HCT116 (cell line): ENCODE results near the gene GRB2. TPM values are rescaled to one million over a fixed set of nuclear protein-coding genes. Genes with fewer than 3 reads are reported as not detected.

Experiments used
- ATAC-seq: fragments of 200-7000 bp; cut with Tn5 transposase; 2 replicates; pipeline ENCODE4 v1.9.1; 2020; ENCODE audit warnings: mild to moderate bottlenecking, moderate library complexity
- BruUV-seq: library from RNA; stranded (reverse); fragments of 400-500 nt; replicated peaks from 2 replicates; lab custom pipeline; 2021; lab: Mats Ljungman, UMichigan
- CTCF ChIA-PET: fragments of 300-600 bp; sonication (Branson Sonifier 250); formaldehyde crosslinking; loops from one replicate; lab custom pipeline; 2021; ENCODE audit warnings: antibody characterized with exemption; lab: Charles Lee
- POLR2A ChIA-PET: fragments of 300-600, 350-600 bp; sonication (Branson Sonifier 250); formaldehyde crosslinking; loops from one replicate; lab custom pipeline; 2021; ENCODE audit warnings: antibody characterized with exemption; lab: Charles Lee
- RAD21 ChIA-PET, 2 experiments: fragments of 300-600 bp; sonication (Branson Sonifier 250); formaldehyde crosslinking; loops; one replicate each; lab custom pipeline; 2023; ENCODE audit warnings: low total read pairs in 2 of 2; ENCODE audit not compliant: uncharacterized antibody in 2 of 2, unreplicated experiment in 2 of 2, low non-redundant PET in 1 of 2; lab: Charles Lee
- DNase-seq: peaks from one replicate; pipeline ENCODE4 v3.0.0-alpha.2; 2010; ENCODE audit warnings: low read depth, low spot score
- H2AFZ ChIP-seq: fragments of 200-600 bp; shearing (Covaris generic), sonication (generic); 2 replicates; pipeline ENCODE4 v1.6.1; 2017; ENCODE audit warnings: low read depth, mixed run types, mixed read lengths, antibody characterized with exemption, low read length; ENCODE audit not compliant: poor library complexity, severe bottlenecking
- H3K27ac ChIP-seq: 2 replicates; pipeline ENCODE4 v1.5.1; 2012; ENCODE audit warnings: low read depth, low read length
- H3K27me3 ChIP-seq: fragments of 200-600 bp; sonication (generic); 2 replicates; pipeline ENCODE4 v1.6.1; 2016; ENCODE audit warnings: mixed run types, low read length, mixed read lengths; ENCODE audit not compliant: insufficient read depth
- H3K36me3 ChIP-seq, 2 experiments: fragments of 200-500 bp in 1 of 2; fragments of 200-600 bp in 1 of 2; sonication (Bioruptor generic) in 1 of 2; sonication (generic) in 1 of 2; 2 replicates each; pipeline versions ENCODE4 v1.5.1 to v1.6.1; 2014 to 2016; ENCODE audit warnings: low read length in 2 of 2, inconsistent platforms in 1 of 2, mixed read lengths in 1 of 2, mixed run types in 1 of 2; ENCODE audit not compliant: insufficient read depth in 2 of 2, control insufficient read depth in 1 of 2
- H3K4me1 ChIP-seq, 2 experiments: fragments of 200-600 bp in 1 of 2; sonication (generic) in 1 of 2; 2 replicates each; pipeline versions ENCODE4 v1.5.1 to v1.6.1; 2012 to 2017; ENCODE audit warnings: low read length in 2 of 2, inconsistent platforms in 1 of 2, mild to moderate bottlenecking in 1 of 2, mixed read lengths in 1 of 2, mixed run types in 1 of 2, moderate library complexity in 1 of 2; ENCODE audit not compliant: insufficient read depth in 2 of 2, control insufficient read depth in 1 of 2
- H3K4me2 ChIP-seq: fragments of 200-600 bp; sonication (generic); 2 replicates; pipeline ENCODE4 v1.6.1; 2017; ENCODE audit warnings: mixed run types, low read length, mixed read lengths
- H3K4me3 ChIP-seq, 2 experiments: fragments of 200-600 bp in 1 of 2; sonication (generic) in 1 of 2; replicated peaks in 1 of 2; 2 replicates each; pipeline ENCODE4 v1.5.1; 2011 to 2016; ENCODE audit warnings: low read length in 2 of 2, control low read depth in 1 of 2, low read depth in 1 of 2, mild to moderate bottlenecking in 1 of 2, mixed read lengths in 1 of 2, mixed run types in 1 of 2
- H3K79me2 ChIP-seq: fragments of 200-600 bp; sonication (generic); 2 replicates; pipeline ENCODE4 v1.6.1; 2017; ENCODE audit warnings: mild to moderate bottlenecking, mixed run types, low read length, moderate library complexity, mixed read lengths; ENCODE audit not compliant: insufficient read depth
- H3K9ac ChIP-seq: fragments of 200-600 bp; sonication (generic); 2 replicates; pipeline ENCODE4 v1.6.1; 2016; ENCODE audit warnings: low read length, mixed read lengths
- H3K9me2 ChIP-seq: fragments of 200-600 bp; sonication (generic), shearing (Covaris generic); 2 replicates; pipeline ENCODE4 v1.6.1; 2017; ENCODE audit warnings: mixed run types, mild to moderate bottlenecking, moderate library complexity; ENCODE audit not compliant: insufficient read depth
- H3K9me3 ChIP-seq, 2 experiments: fragments of 200-500 bp in 1 of 2; fragments of 200-600 bp in 1 of 2; sonication (Bioruptor generic) in 1 of 2; sonication (generic) in 1 of 2; 2 replicates each; pipeline ENCODE4 v1.6.1; 2014 to 2017; ENCODE audit warnings: low read length in 2 of 2, mixed read lengths in 2 of 2, inconsistent platforms in 1 of 2, low read depth in 1 of 2, mild to moderate bottlenecking in 1 of 2, mixed run types in 1 of 2, moderate library complexity in 1 of 2; ENCODE audit not compliant: control insufficient read depth in 1 of 2, insufficient read depth in 1 of 2
- H4K20me1 ChIP-seq: fragments of 200-600 bp; sonication (generic), shearing (Covaris generic); 2 replicates; pipeline ENCODE4 v1.6.1; 2017; ENCODE audit warnings: mixed run types, mild to moderate bottlenecking, moderate library complexity; ENCODE audit not compliant: insufficient read depth
- CEBPB ChIP-seq: IDR thresholded peaks from 2 replicates; pipeline ENCODE4 v1.6.1; 2012; ENCODE audit warnings: low read depth
- ELF1 ChIP-seq: IDR thresholded peaks from 2 replicates; pipeline ENCODE4 v1.6.1; 2012; ENCODE audit warnings: low read depth, borderline replicate concordance
- MAX ChIP-seq: IDR thresholded peaks from 2 replicates; pipeline ENCODE4 v1.6.1; 2012
- POLR2AphosphoS5 ChIP-seq: IDR thresholded peaks from 2 replicates; pipeline ENCODE4 v1.6.1; 2011; ENCODE audit warnings: mild to moderate bottlenecking, low read depth, low read length, moderate library complexity
- SP1 ChIP-seq: IDR thresholded peaks from 2 replicates; pipeline ENCODE4 v1.6.1; 2012; ENCODE audit warnings: low read depth
- TCF7L2 ChIP-seq: IDR thresholded peaks from 2 replicates; pipeline ENCODE4 v1.7.0; 2011; ENCODE audit warnings: borderline replicate concordance, inconsistent platforms; ENCODE audit not compliant: insufficient read depth, insufficient read length; ENCODE audit errors: extremely low read depth
- YY1 ChIP-seq: IDR thresholded peaks from 2 replicates; pipeline ENCODE4 v1.6.1; 2011; ENCODE audit warnings: low read length, low read depth, moderate library complexity, mild to moderate bottlenecking; ENCODE audit not compliant: insufficient replicate concordance; ENCODE audit errors: extremely low read depth
- intact Hi-C: fragments of 100-400 bp; cut with micrococcal nuclease; formaldehyde crosslinking; loops from 2 replicates; pipeline ENCODE4 v1.10.0; 2022
- total RNA-seq: library from RNA; stranded (reverse); gene quantifications from one replicate; pipeline ENCODE4 v1.2.1, GENCODE V29; 2021; ENCODE audit not compliant: unreplicated experiment

Gene GRB2
- total RNA-seq, 1 experiment from 2014 or later: 146 TPM

GRCh38 chr17:75454193-75454592 lies 48.7 kb upstream of the GRB2 start:
- H4K20me1 ChIP-seq: no peaks in the 10 kb centered on the region
- peaks cover 12 to 14% of the 10 kb centered on the region in 2 experiments for H3K4me1 ChIP-seq
- no peaks in the 10 kb centered on the region; the same call in 1 of the 2 replicates for H3K79me2 ChIP-seq
- H3K4me3 ChIP-seq: no peak overlapping the region
- no peak for DNase-seq
- no peak overlapping the region for H3K9ac ChIP-seq
- H3K9me2 ChIP-seq: no peaks in the 10 kb centered on the region
- ChIA-PET CTCF (interaction anchor here (1.4 kb wide), 1 partner anchor 17 kb away, joined by 3 read pairs; no protein-coding TSS in a partner anchor), POLR2A (no interaction called here), RAD21 (no interaction called here)
- H2AFZ ChIP-seq: no peak overlapping the region
- no peak overlapping the region for H3K27ac ChIP-seq
- H3K9me3 ChIP-seq: no peaks in the 10 kb centered on the region
- H3K4me2 ChIP-seq: no peak overlapping the region
- ATAC-seq: no peak
- H3K27me3 ChIP-seq: no peaks in the 10 kb centered on the region
- BruUV-seq: no TSS peak
- no peaks in the 10 kb centered on the region for H3K36me3 ChIP-seq
- TF ChIP-seq YY1: no peak
- no peak for TF ChIP-seq ELF1
- TF ChIP-seq POLR2AphosphoS5: no peak
- TF ChIP-seq TCF7L2: no peak
- no peak for TF ChIP-seq SP1
- TF ChIP-seq, all 23 proteins: peak for 0
- intact Hi-C loops: no loop called here

GRCh38 chr17:75450270-75450669 lies 44.8 kb upstream of the GRB2 start:
- RAD21 ChIA-PET: no interaction called here
- BruUV-seq: no TSS peak
- Histone ChIP-seq H3K4me2 (no peak overlapping the region), H4K20me1 (no peaks in the 10 kb centered on the region), H3K4me1 (peaks cover 0 to 11% of the 10 kb centered on the region in 2 experiments; a peak in 3 of 4 replicates), H3K27ac (no peak overlapping the region), H3K4me3 (no peak overlapping the region), H3K79me2 (no peaks in the 10 kb centered on the region), H2AFZ (no peak overlapping the region), H3K9me2 (no peaks in the 10 kb centered on the region), H3K9me3 (no peaks in the 10 kb centered on the region), H3K36me3 (no peaks in the 10 kb centered on the region), H3K27me3 (no peaks in the 10 kb centered on the region), H3K9ac (no peak overlapping the region)
- POLR2A ChIA-PET: no interaction called here
- DNase-seq: no peak
- intact Hi-C loops: no loop called here
- CTCF ChIA-PET: no interaction called here
- no peak for ATAC-seq
- no peak for TF ChIP-seq MAX
- TF ChIP-seq CEBPB: no peak
